Measurements from ENCODE around the gene HEYL.

GRCh38 chr1:39653546-39654031 is 14.1 kb upstream of the HEYL start:
- TF ChIP-seq CTCF (IDR thresholded peaks at IDR 0.05) (peak; percentile 87 to 93 (median 91)), EP300 (IDR thresholded peaks at IDR 0.05) (no peak)
